Lower leg skin (tissue), 4 donors: ENCODE results near the gene DPEP1. TPM values are rescaled to one million over a fixed set of nuclear protein-coding genes. Genes with fewer than 3 reads are reported as not detected.

Source experiments
- DNase-seq, 2 donors: peaks; one replicate each; pipeline ENCODE4 v3.0.0-alpha.2; 2019; ENCODE audit warnings: low spot score in 2 of 2
- H3K4me3 ChIP-seq: fragments of 200-600 bp; sonication (generic); 2 replicates; pipeline ENCODE4 v1.5.1; 2017; ENCODE audit warnings: mild to moderate bottlenecking, low read depth; ENCODE audit not compliant: poor library complexity, severe bottlenecking
- CTCF ChIP-seq, 3 donors: fragments of 450-650 bp; IDR thresholded peaks; one replicate each; pipeline ENCODE4 v1.5.1; 2016; ENCODE audit warnings: antibody characterized with exemption in 3 of 3, mild to moderate bottlenecking in 3 of 3, moderate library complexity in 2 of 3
- POLR2A ChIP-seq, 2 donors: fragments of 450-650 bp; IDR thresholded peaks; one replicate each; pipeline ENCODE4 v1.6.1; 2016 to 2017; ENCODE audit warnings: antibody characterized with exemption in 2 of 2, mild to moderate bottlenecking in 1 of 2, moderate library complexity in 1 of 2
- WGBS, 2 donors: methylation state at CpG; one replicate each; pipeline ENCODE4 v1.1.5; 2018; 5-methylcytosine and 5-hydroxymethylcytosine counted together
- intact Hi-C: fragments of 100-400 bp; cut with DNase I; formaldehyde crosslinking; loops from one replicate; pipeline ENCODE4 v1.15.0; 2023; ENCODE audit warnings: low total_unique reads
- total RNA-seq, 4 donors: library from RNA; depleted of rRNA; stranded (reverse); fragments of >200 nt; gene quantifications; one replicate each; pipeline ENCODE4 v1.1.0, GENCODE V29; 2016

Gene DPEP1
- total RNA-seq, 4 donors from 2014 or later: 1.7 to 3.7 TPM; not detected in 2

- no peak overlapping the region for H3K4me3 ChIP-seq
- TF ChIP-seq POLR2A (IDR thresholded peaks at IDR 0.05): no peak
- TF ChIP-seq CTCF (IDR thresholded peaks at IDR 0.05): no peak
- intact Hi-C loops: no loop called here
- 82 to 89% methylated on average over 20 to 22 of the region's 22 CpGs for WGBS, 2 donors
- DNase-seq: no peak
These were observed 565 bp downstream of the DPEP1 start for GRCh38 chr16:89613954-89614459.

DNA sequence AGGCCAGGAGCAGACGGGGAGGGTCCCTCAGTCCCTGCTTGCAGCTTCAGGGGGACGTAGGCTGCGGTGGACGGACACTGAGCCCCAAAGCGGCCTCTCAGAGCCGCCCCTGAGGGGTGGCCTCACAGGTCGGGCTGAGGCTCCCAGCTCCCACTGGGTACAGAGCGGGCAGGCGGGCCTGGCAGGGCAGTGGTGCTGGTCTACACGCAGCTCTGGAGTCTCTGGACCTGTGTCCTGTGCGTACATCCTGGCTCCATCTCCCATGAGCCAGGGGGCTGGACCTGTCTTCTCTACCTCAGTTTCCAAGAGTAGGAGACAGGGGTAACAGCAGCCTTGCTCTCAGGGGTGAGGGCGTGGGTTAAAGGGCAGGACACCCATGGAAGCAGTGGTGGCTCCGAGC, 1.7 kb downstream of the DPEP1 start:
- TF ChIP-seq POLR2A (IDR thresholded peaks at IDR 0.05) (no peak), CTCF (IDR thresholded peaks at IDR 0.05) (no peak)
- intact Hi-C loops: no loop called here
- WGBS, 2 donors: 82 to 94% methylated on average over 9 to 11 of the region's 13 CpGs
- no peak overlapping the region for H3K4me3 ChIP-seq
- DNase-seq: no peak

- H3K4me3 ChIP-seq: no peak overlapping the region
- DNase-seq: no peak
- intact Hi-C loops: no loop called here
- TF ChIP-seq CTCF (IDR thresholded peaks at IDR 0.05) (no peak), POLR2A (IDR thresholded peaks at IDR 0.05) (no peak)
- WGBS, 2 donors: 40 to 51% methylated on average over 14 to 16 of the region's 17 CpGs
These were observed 2.2 kb downstream of the DPEP1 start for GRCh38 chr16:89615596-89616090.

GRCh38 chr16:89616623-89617022, 3.2 kb downstream of the DPEP1 start:
- WGBS, 2 donors: 62 to 67% methylated on average over 20 of the region's 20 CpGs
- intact Hi-C loops: no loop called here
- TF ChIP-seq POLR2A (IDR thresholded peaks at IDR 0.05) (no peak), CTCF (IDR thresholded peaks at IDR 0.05) (no peak)

DNA sequence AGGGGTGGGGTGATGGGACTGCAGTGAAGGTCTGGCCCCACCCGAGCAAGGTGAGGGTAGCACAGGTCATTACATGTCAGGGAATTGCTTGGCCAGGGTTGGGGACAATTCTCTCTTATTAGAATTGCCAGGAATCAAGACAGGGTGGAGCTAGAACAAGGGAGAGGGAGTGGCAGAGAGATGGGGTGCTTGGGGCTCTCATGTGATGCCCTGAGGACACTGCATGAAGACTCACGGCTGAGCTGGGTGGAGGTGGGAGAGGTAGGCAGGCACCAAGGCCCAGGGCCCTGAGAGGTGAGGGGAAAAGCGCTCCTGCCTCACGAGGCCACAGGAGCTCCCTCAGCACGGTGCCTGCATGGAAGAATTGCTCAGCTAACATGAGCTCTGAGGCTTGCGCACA, 3.6 kb downstream of the DPEP1 start:
- 43 to 46% methylated on average over 6 of the region's 6 CpGs for WGBS, 2 donors
- intact Hi-C loops: no loop called here

More at GRCh38 chr16:89616623-89617022, 3.2 kb downstream of the DPEP1 start:
- no peak for DNase-seq
- no peak overlapping the region for H3K4me3 ChIP-seq

More for the DNA sequence above, 3.6 kb downstream of the DPEP1 start:
- TF ChIP-seq CTCF (IDR thresholded peaks at IDR 0.05) (no peak), POLR2A (IDR thresholded peaks at IDR 0.05) (no peak)
- H3K4me3 ChIP-seq: no peak overlapping the region
- no peak for DNase-seq
